GM21723 (cell line): ENCODE results near the gene PGA5.
"Not testable (repeated sequence)": the region's sequence is repeated elsewhere in the genome, so short reads cannot be mapped to it uniquely, and the experiment has no call there.

Experiments used
- ATAC-seq: cut with Tn5 transposase; IDR thresholded peaks from one replicate; pipeline ENCODE4 v1.9.1; 2021; ENCODE audit warnings: mild to moderate bottlenecking, moderate library complexity; ENCODE audit not compliant: unreplicated experiment

PGA5 gene

DNA sequence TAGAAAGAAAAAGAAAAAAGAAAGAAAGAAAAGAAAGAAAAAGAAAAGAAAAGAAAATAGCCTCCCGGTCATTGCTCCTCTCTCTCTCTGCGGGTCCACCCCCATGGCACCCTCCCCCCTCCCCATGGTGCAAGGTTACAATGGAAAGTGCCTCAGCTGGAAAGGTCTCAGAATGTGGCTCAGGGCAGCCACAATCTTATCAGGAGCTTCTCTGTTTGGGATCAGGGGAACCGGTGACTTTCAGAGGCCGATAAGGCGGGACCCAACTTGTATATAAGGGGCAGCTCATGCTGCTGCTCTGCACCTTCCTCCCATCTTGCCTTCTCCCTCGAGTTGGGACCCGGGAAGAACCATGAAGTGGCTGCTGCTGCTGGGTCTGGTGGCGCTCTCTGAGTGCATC lies at the start of gene PGA5:
TSS of gene PGA5 (plus strand) at position 301 of the 400 bp plus-strand sequence. CDS start at position 353, 52 bp downstream.
- not testable (repeated sequence) for ATAC-seq

DNA sequence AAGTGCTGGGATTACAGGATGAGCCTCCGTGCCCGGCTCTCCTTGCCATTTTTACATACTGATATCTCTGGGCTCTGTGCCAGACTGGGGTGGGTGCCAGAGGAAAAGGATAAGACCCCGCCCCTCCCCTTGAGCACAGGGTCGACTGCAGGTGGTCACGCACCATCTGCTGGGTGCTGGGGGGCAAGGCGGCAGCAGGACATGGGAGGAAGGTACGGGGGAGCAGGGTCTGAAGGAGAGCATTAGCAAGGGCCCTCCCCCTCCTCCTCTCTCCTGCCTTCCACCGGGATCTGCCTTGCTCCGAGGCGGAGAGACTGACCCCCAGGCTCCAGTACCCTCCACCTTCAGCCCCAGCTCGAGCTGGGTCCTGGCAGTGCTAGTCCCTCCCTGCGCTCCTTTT lies 47.4 kb upstream of the PGA5 start:
- ATAC-seq: no peak

DNA sequence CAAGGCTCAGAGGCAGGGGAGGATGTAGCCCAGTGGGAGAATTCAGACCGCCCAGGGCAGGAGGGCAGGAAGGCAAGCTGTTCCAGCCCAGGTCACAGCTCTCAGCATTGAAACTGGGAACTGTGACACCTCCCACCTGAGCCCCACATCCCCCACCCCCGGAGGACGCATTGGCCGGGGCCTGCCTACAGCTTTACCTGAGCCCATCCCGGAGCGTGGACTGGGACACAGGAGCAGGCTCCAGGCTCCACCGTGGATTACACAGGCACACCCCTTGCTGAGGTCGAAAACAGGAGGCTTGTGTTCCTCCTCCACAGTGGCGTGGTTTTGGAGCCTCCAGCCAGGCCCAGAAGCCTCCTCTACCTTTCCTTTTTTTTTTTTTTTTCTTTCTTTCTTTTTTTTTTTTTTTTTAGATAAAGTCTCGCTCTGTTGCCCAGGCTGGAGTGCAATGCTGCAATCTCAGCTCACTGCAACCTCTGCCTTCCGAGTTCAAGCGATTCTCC lies 46.8 kb upstream of the PGA5 start:
- no peak for ATAC-seq

DNA sequence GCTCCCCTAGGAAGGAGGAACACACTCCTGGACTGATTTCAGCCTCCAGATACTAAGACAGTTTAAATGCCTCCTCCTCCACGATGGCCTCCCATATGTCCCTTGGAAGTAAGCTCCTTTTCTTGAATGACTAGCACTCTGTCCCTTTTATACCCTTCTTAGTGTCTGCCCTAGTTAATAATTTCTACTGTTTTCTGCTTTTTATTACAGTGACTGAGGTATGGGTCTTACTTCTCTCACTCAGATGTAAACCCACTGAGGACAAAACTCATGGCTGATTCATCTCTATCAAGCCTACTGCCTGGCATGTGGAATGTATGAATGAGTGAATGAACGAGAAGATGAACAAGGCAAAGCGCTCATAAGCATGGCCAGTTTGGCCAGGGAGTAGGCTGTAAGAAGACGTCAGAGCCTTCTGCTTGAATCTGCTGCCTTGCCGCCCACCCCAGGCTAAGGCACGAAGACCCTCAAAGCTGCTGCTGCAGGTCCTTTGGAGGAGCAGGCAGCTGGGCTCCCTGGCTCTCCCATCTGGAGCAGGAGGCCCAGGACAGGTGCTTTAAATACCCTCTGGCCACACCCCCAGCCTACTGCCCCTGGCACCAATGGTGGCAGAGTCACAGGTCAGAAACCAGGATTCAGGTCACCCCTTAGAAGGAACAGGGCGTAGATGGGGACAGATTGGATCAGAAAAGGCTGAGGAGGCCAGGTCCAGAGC lies 45.8 kb upstream of the PGA5 start:
- no peak for ATAC-seq

DNA sequence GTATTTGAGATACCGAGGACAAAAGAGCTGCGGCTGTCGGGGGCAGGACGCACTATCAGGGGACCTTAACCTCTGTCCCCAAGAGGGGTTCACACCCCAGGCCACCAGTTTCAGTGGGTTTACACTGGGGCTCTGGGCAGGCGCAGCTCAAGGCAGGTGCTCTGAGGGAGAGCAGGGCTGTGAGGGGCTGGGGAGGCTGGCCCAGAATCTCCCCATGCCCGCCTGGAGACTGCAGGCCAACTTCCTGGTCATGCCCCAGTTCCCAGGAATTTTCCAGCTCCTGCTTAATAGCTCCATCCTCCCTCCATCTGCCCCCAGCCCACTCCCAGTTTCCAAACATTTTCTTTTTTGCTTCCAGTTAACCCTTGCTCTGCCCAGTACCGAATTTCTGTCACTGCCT lies 45.3 kb upstream of the PGA5 start:
- no peak for ATAC-seq

DNA sequence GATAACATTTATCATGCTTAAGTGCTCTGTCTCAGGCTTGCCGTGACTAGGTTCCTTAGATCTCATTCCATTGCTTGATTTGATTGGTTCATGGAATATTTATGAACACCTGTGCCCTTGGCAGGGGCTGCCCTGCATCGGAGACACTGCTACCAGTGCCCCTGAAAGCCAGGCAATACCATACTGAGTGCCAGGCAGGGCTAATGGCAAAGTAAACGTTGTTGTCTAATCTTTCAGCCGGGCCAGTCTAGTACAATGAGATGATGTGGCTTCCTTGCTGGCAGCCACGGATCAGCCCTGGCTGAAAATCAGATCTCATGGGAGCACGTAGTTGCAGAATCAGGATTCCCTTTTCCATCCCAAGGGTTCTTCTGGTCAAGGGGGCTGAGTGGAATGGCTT lies 42.6 kb upstream of the PGA5 start:
- no peak for ATAC-seq

DNA sequence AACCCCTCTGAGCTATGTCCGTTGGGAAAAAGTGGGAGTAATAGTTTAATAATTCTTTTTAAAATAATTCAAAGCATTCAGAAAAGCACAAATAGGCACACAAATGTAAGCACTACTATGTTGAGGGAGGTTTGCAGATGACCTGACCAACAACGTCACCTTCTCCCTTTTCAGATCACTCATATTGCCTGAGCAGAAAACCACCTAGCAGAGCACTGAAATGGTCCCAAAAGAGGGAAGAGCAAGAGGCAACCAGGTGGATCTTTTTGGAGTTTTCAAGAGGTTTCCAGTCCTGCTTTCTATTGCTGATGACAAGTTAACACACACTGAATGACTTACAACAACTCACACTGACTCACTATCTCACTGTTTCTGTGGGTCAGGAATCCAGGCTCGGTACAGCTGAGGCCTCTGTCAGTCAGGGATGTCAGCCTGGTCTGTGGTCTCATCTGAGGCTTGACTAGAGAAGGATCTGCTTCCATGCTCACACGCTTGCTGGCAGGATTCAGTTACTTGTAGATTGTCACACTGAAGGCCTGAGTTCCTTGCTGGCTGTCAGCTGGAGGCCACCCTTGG lies 41.9 kb upstream of the PGA5 start:
- no peak for ATAC-seq

DNA sequence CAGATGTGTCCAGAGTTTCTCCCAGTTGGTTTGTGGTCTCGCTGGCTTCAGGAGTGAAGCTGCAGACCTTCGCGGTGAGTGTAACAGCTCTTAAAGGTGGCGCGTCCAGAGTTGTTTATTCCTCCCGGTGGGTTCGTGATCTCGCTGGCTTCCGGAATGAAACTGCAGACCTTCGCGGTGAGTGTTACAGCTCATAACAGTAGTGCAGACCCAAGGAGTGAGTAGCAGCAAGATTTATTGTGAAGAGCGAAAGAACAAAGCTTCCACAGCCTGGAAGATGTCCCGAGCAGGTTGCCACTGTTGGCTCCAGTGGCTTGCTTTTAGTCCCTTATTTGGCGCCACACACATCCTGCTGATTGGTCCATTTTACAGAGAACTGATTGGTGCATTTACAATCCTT lies 39.5 kb upstream of the PGA5 start:
- no peak for ATAC-seq

DNA sequence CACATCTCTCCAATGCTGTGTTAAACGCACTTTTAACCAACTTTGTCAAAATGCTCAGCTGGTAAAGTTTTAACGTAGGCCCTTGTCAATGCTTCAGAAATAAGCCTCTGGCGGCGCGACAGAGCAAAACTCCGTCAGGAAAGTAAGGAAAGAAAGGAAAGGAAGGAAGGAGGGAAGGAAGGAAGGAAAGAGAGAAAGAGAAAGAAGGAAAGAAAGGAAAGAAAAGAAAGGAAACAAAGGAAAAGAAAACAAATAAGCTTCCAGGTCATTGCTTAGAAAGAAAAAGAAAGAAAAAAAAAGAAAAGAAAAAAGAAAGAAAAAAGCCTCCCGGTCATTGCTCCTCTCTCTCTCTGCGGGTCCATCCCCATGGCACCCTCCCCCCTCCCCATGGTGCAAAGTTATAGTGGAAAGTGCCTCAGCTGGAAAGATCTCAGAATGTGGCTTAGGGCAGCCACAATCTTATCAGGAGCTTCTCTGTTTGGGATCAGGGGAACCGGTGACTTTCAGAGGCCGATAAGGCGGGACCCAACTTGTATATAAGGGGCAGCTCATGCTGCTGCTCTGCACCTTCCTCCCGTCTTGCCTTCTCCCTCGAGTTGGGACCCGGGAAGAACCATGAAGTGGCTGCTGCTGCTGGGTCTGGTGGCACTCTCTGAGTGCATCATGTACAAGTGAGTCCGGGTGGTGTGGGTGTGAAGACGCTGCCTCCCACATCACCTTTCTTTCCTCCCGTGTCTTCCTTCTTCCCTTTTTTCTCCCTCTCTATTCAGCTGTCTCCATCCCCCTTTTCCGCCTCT lies 37.8 kb upstream of the PGA5 start, which contains the start of gene PGA3:
TSS of gene PGA3 (plus strand) at position 566 of the 797 bp plus-strand sequence. CDS start at position 616, 50 bp downstream.
- ATAC-seq: not testable (repeated sequence)

DNA sequence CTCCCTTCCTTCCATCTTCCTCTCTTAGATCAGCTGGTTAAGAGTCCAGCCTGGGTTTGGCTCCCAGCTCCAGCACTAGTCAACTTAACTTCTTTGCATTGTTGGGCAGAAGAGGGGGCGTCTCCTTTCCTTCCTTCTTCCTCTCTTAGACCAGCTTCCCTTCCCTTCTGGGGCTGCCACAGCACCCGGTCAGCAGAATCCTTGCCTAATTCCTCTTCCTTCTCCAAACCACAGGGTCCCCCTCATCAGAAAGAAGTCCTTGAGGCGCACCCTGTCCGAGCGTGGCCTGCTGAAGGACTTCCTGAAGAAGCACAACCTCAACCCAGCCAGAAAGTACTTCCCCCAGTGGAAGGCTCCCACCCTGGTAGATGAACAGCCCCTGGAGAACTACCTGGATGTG lies 37.1 kb upstream of the PGA5 start:
- not testable (repeated sequence) for ATAC-seq

DNA sequence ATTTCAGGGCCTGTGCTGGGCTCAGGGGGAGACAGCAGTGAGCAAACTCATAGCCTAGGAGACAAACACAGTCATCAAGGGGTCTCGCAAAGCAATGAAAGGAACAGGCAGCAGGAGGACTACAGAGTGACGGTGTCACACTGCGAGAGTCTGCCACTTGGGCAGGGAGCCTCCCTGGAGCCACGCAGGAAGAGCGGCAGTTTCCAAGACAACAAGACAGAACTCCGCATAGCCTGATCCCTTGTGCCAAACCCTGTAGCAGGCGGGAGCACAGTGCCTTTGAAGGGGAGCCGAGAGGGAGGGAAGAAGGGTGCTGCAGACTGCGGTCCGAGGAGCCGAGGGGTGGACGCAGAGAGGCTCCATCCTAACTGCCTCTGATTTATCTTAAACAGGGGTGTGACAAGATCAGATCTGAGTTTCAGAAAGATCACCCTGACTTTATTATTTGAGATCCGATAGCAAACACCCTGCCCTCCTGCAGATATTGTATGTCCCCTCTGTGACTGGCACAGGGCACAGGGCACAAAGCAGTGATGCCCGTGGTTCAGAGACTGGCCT lies 36.4 kb upstream of the PGA5 start:
- not testable (repeated sequence) for ATAC-seq

DNA sequence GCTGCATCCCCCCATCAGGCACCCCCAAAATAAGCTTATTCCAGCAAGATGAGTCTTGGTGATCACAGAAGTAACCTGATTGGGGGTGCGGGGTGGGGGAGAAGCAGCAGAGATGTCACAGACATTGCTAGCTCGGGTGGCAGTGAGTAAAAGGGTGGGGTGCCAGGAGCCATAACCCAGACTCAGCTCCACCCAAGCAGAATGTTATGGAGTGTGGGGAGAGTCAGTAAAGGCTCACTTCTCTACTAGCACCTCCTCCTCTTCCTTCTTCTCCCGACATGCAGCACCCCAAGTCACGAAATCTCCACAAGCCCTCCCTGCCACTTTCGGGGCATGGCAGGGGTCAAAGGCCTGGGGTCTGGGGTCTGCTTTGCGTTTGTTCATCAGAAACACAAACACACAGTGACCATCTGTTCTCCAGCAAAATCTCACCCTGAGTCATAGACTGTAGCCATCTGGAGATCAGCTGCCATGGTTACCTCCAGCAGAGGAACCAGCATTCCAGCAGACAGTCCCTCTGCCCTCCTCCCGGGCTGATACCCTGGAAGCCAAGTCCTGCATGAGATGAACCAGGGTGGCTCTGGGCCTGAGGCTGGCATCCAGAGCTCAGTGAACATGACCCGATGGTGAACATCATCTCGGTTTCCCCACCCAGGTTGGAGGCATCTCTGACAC lies 33.2 kb upstream of the PGA5 start:
- not testable (repeated sequence) for ATAC-seq

DNA sequence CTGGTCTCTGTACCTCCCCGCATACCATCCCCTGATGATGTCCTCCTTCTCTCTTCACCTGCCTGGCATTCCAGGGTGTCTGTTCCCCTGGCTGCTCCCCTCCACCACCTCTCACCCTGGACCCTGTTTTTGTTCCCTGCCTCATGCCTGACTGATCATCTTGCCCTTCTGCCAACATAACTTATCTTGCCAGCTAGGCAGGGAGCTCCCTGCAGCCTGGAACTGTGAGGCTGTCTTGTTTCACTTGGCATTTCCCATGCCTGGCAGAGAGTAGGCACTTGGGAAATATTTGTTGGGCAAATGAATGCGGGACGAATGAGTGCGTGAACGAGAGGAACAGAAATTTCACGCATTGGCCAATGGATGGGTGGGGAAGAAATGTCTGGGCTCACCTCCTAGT lies 30.3 kb upstream of the PGA5 start:
- ATAC-seq: not testable (repeated sequence)

DNA sequence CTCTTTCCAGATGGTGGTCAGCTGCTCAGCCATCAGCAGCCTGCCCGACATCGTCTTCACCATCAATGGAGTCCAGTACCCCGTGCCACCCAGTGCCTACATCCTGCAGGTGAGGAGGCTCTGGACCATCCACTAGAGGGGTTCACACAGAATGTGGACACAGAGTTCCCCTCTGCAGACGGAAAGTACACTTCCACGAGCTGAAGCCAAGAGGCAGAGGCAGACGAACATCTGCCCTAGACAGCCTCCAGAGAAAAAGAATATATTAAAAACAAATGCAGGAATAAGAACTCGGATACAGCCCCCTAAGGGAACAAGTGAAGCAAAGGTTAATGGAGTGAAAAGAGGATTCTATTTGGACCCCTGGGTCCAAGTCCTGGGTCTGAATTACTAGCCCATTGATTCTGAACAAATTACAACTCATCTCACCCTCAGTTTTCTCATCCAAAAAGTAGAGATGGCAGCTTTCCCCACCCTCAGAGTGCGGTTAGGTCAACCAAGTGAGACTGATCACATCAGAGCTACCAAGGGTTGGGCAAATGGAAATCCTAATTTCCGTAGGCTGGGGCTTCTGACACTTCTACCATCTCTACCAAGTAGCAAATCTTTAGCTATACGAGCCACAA lies 29.5 kb upstream of the PGA5 start:
- ATAC-seq: not testable (repeated sequence)

DNA sequence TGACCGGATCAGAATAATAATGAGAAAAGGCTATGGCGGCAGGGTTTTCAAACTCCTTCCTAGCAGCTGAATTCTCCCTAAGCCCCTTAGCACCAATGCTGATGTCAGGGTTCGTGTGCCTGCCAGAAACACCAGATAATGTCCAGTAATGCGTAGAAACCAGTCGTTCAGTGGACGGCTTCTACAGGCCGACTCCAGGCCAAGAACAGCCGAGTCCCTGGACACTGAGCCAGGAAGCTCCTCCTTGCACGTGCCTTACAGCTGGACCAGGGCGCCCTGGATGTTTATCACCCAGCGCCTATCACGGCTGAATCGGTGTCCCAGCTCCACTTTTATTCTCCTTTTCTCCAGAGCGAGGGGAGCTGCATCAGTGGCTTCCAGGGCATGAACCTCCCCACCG lies 28.8 kb upstream of the PGA5 start:
- not testable (repeated sequence) for ATAC-seq

DNA sequence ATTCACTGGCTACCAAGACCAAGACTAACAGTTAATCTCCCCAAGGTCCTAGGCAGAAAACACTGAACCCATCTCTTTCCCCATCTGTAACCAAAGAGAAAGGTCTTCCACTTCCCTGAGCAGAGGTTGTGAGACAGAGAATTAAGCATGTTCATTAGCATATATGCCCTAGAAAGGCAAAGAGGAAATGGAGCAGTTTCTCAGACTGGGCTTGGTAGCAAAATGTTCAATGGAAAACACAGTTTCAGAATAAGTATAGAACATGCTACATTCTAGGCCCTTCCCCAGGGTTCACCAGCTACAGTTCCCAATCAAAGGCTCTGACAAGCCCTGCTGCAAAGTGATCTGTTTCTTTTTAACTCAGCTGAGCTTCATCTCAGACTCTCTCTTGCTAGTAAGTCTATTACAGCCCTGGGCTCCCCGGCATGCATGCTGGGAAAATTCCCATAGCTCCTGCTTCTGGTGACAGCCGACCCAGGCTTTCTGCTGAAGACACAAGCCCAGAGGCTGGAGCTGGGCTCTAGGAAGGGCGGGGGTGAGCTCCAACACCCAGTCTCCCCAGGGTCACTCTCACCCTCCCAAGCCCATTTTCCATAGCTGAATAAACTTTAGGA lies 27.2 kb upstream of the PGA5 start:
- ATAC-seq: not testable (repeated sequence)

DNA sequence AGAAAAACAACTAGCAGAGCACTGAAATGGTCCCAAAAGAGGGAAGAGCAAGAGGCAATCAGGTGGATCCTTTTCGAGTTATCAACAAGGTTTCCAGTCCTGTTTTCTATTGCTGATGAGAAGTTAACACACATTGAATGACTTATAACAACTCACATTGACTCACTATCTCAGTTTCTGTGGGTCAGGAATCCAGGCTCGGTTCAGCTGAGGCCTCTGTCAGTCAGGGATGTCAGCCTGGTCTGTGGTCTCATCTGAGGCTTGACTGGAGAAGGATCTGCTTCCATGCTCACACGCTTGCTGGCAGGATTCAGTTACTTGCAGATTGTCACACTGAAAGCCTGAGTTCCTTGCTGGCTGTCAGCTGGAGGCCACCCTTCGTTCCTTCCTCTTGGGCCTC lies 22.7 kb upstream of the PGA5 start:
- not testable (repeated sequence) for ATAC-seq

DNA sequence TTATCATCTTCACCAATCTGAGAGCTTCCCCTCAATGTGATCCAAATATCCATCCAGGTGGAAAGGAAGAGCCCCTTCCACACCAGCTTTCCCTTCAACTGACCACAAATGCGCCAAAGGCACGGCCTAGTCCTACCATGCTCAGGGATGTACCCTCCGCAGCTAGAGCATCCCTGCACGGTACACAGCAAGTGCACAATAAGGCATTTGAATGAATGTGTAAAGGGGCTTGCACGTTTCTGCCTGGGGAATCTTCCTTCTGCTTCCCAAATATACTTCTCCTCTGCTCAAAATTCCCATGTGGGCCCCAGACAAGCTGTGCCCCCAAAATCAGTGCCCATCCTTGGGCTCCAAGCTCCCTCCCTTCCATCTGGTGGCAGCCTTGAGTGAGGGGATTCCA lies 22.0 kb upstream of the PGA5 start:
- ATAC-seq: not testable (repeated sequence)

DNA sequence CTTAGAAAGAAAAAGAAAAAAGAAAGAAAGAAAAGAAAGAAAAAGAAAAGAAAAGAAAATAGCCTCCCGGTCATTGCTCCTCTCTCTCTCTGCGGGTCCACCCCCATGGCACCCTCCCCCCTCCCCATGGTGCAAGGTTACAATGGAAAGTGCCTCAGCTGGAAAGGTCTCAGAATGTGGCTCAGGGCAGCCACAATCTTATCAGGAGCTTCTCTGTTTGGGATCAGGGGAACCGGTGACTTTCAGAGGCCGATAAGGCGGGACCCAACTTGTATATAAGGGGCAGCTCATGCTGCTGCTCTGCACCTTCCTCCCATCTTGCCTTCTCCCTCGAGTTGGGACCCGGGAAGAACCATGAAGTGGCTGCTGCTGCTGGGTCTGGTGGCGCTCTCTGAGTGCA lies 18.9 kb upstream of the PGA5 start, which contains the start of gene PGA4:
TSS of gene PGA4 (plus strand) at position 301 of the 400 bp plus-strand sequence. CDS start at position 355, 54 bp downstream.
- ATAC-seq: not testable (repeated sequence)

DNA sequence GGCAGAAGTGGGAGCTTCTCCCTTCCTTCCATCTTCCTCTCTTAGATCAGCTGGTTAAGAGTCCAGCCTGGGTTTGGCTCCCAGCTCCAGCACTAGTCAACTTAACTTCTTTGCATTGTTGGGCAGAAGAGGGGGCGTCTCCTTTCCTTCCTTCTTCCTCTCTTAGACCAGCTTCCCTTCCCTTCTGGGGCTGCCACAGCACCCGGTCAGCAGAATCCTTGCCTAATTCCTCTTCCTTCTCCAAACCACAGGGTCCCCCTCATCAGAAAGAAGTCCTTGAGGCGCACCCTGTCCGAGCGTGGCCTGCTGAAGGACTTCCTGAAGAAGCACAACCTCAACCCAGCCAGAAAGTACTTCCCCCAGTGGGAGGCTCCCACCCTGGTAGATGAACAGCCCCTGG lies 18.3 kb upstream of the PGA5 start:
- ATAC-seq: not testable (repeated sequence)
